A673 (cell line): ENCODE data around the gene GCG. TPM values are rescaled to one million over a fixed set of nuclear protein-coding genes. Genes with fewer than 3 reads are reported as not detected.

ENCODE experiments used
- BruUV-seq: library from RNA; stranded (reverse); fragments of 400-500 nt; replicated peaks from 2 replicates; lab custom pipeline; 2021; lab: Mats Ljungman, UMichigan
- CTCF ChIA-PET: fragments of 300-600 bp; sonication (Branson Sonifier 250); formaldehyde crosslinking; loops from one replicate; lab custom pipeline; 2022; ENCODE audit warnings: antibody characterized with exemption; lab: Charles Lee
- POLR2A ChIA-PET: fragments of 300-600 bp; sonication (Branson Sonifier 250); formaldehyde crosslinking; loops from one replicate; lab custom pipeline; 2022; ENCODE audit warnings: antibody characterized with exemption; ENCODE audit not compliant: low non-redundant PET; lab: Charles Lee
- DNase-seq: peaks from one replicate; pipeline ENCODE4 v3.0.0-alpha.2; 2015; ENCODE audit warnings: low spot score
- H3K27ac ChIP-seq: fragments of 200-600 bp; sonication (generic); 2 replicates; pipeline ENCODE4 v1.5.1; 2016; ENCODE audit warnings: mixed run types, low read depth, mild to moderate bottlenecking, mixed read lengths, antibody characterized with exemption, low read length; ENCODE audit not compliant: poor library complexity, severe bottlenecking
- H3K27me3 ChIP-seq: fragments of 200-600 bp; sonication (generic); replicated peaks from 2 replicates; pipeline ENCODE4 v1.6.1; 2017; ENCODE audit warnings: mixed run types, low read depth, mild to moderate bottlenecking, mixed read lengths, antibody characterized with exemption, low read length; ENCODE audit not compliant: insufficient read depth, poor library complexity
- H3K36me3 ChIP-seq: fragments of 200-600 bp; sonication (generic); 2 replicates; pipeline ENCODE4 v1.6.1; 2016; ENCODE audit warnings: mixed run types, mild to moderate bottlenecking, mixed read lengths, antibody characterized with exemption, low read length; ENCODE audit not compliant: insufficient read depth, poor library complexity, severe bottlenecking
- H3K4me1 ChIP-seq: fragments of 200-600 bp; sonication (generic); 2 replicates; pipeline ENCODE4 v1.6.1; 2017; ENCODE audit warnings: mixed run types, mild to moderate bottlenecking, mixed read lengths, antibody characterized with exemption, low read length; ENCODE audit not compliant: insufficient read depth, poor library complexity, severe bottlenecking
- H3K4me3 ChIP-seq: fragments of 200-600 bp; sonication (generic); 2 replicates; pipeline ENCODE4 v1.5.1; 2016; ENCODE audit warnings: low read depth, mixed run types, mild to moderate bottlenecking, mixed read lengths, low read length; ENCODE audit not compliant: poor library complexity, severe bottlenecking
- H3K9me3 ChIP-seq: fragments of 200-600 bp; sonication (generic); 2 replicates; pipeline ENCODE4 v1.6.1; 2016; ENCODE audit warnings: mixed run types, low read depth, mild to moderate bottlenecking, mixed read lengths, antibody characterized with exemption, low read length; ENCODE audit not compliant: poor library complexity, severe bottlenecking
- CTCF ChIP-seq: fragments of 300-800, 200-600 bp; sonication (generic); conservative IDR thresholded peaks from 2 replicates; pipeline ENCODE4 v1.5.1; 2017; ENCODE audit warnings: low read depth, mild to moderate bottlenecking, antibody characterized with exemption, low read length, moderate library complexity, mixed read lengths
- EZH2 ChIP-seq: fragments of 200-600 bp; sonication (generic); IDR thresholded peaks from 2 replicates; pipeline ENCODE4 v1.6.1; 2017; ENCODE audit warnings: borderline replicate concordance, low read depth, mild to moderate bottlenecking, mixed read lengths, antibody characterized with exemption, low read length; ENCODE audit not compliant: poor library complexity, severe bottlenecking
- intact Hi-C: fragments of 100-400 bp; cut with micrococcal nuclease; formaldehyde crosslinking; loops from one replicate; pipeline ENCODE4 v1.10.0; 2022; ENCODE audit not compliant: unreplicated experiment
- total RNA-seq: library from RNA; stranded (reverse); gene quantifications from 2 replicates; pipeline ENCODE4 v1.2.3, GENCODE V29; 2021

Gene GCG
- total RNA-seq, 1 experiment from 2014 or later: not detected

GRCh38 chr2:162175714-162176113, 23.7 kb upstream of the GCG start:
- no peaks in the 10 kb centered on the region for H3K4me1 ChIP-seq
- intact Hi-C loops: no loop called here
- TF ChIP-seq EZH2 (no peak), CTCF (no peak)
- POLR2A ChIA-PET: no interaction called here
- no TSS peak for BruUV-seq
- no peaks in the 10 kb centered on the region for H3K36me3 ChIP-seq
- no peak for DNase-seq
- no peak overlapping the region for H3K4me3 ChIP-seq
- no peak overlapping the region for H3K27ac ChIP-seq
- no peaks in the 10 kb centered on the region for H3K9me3 ChIP-seq
- H3K27me3 ChIP-seq: no peaks in the 10 kb centered on the region
- CTCF ChIA-PET: no interaction called here

GRCh38 chr2:162174746-162175145, 22.7 kb upstream of the GCG start:
- Histone ChIP-seq H3K4me3 (no peak overlapping the region), H3K27ac (no peak overlapping the region), H3K4me1 (no peaks in the 10 kb centered on the region), H3K9me3 (no peaks in the 10 kb centered on the region), H3K36me3 (no peaks in the 10 kb centered on the region), H3K27me3 (no peaks in the 10 kb centered on the region)
- ChIA-PET CTCF (no interaction called here), POLR2A (no interaction called here)
- BruUV-seq: no TSS peak
- DNase-seq: no peak
- TF ChIP-seq CTCF (no peak), EZH2 (no peak)
- intact Hi-C loops: no loop called here

- no peak overlapping the region for H3K27ac ChIP-seq
- H3K9me3 ChIP-seq: no peaks in the 10 kb centered on the region
- TF ChIP-seq EZH2 (no peak), CTCF (no peak)
- no peaks in the 10 kb centered on the region for H3K4me1 ChIP-seq
- intact Hi-C loops: no loop called here
- BruUV-seq: no TSS peak
- H3K4me3 ChIP-seq: no peak overlapping the region
- no peaks in the 10 kb centered on the region for H3K27me3 ChIP-seq
- ChIA-PET CTCF (interaction anchor here (0.6 kb wide), 1 partner anchor 316 kb away, joined by 3 read pairs; no protein-coding TSS in a partner anchor), POLR2A (no interaction called here)
- no peak for DNase-seq
- no peaks in the 10 kb centered on the region for H3K36me3 ChIP-seq
Measured at GRCh38 chr2:162172802-162173370, 20.8 kb upstream of the GCG start.
